Testis (tissue), 2 donors: ENCODE data around the gene APOA5.

Experiments used
- CTCF ChIP-seq, 3 experiments: fragments of 450-650 bp in 2 of 3; fragments of 200-600 bp in 1 of 3; sonication (generic) in 1 of 3; IDR thresholded peaks; one replicate each; pipeline ENCODE4 v1.5.1; 2016 to 2019; ENCODE audit warnings: antibody characterized with exemption in 3 of 3, mild to moderate bottlenecking in 2 of 3, moderate library complexity in 1 of 3
- POLR2A ChIP-seq: fragments of 450-650 bp; IDR thresholded peaks from one replicate; pipeline ENCODE4 v1.6.1; 2017; ENCODE audit warnings: antibody characterized with exemption, mild to moderate bottlenecking, moderate library complexity

GRCh38 chr11:116772443-116773202 is 19.1 kb downstream of the APOA5 start, which contains the start of gene BUD13:
- TF ChIP-seq CTCF (IDR thresholded peaks at IDR 0.05) = no peak
- no peak for TF ChIP-seq POLR2A
